ENCODE results near the gene DAB2.
"Not testable (repeated sequence)": the region's sequence is repeated elsewhere in the genome, so short reads cannot be mapped to it uniquely, and the experiment has no call there.

The DAB2 gene

DNA sequence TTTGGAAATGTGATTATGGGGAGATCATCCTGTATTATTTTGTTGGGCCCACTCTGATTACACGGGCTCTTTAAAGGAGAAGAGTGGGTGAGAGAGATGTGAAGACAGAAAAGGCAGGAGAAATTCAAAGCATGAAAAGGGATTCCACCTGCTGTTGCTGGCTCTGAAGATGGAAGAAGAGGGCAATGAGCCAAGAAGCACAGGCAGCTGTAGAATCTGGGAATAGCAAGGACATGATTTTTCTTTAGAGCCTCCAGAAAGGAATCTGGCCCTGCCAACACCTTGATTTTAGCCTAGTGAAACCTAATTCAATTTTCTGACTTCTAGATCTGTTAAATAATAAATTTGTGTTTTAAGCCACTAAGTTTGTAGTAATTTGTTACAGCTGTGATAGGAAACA lies 71.8 kb downstream of the DAB2 start:
- in situ Hi-C loops (cut with HindIII; ENCODE audit: low sequenced_read_pairs) = no loop called here

DNA sequence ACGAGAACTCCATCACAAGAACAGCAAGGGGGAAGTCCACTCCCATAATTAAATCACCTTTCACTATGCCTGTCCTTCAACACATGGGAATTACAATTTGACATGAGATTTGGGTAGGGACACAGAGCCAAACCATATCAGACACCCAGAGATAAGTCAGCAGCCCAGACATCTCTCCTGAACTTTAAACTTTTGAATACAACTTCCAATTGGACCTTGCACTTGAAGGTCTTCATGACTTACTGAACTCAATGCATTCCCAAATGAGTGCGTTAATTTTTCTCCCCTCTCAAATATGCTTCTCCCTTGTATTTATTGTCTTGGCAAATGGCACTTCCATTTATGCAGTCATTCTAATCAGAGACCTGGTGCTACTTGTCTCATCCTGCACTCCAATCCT lies 72.6 kb downstream of the DAB2 start:
- in situ Hi-C loops (cut with HindIII; ENCODE audit: low sequenced_read_pairs) = no loop called here

DNA sequence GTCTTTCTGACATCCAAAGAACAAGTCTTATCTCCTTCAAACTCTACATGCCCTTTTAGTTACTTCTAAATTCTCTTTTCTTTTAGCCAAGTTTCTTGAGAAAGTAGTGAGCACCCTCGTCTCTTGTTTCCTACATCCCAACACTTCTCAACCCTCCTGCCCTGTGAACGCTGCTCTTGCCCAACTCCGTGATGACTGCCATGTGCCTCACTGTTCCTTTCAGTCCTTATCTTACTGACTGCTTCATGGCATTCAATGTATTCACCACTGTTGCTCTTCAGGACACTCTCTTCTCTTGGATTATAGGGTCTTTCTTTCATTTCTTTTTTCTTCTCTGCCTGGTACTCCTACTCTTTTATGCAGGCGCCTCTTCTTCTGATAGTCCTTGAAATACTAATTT lies 75.3 kb downstream of the DAB2 start:
- in situ Hi-C loops (cut with HindIII; ENCODE audit: low sequenced_read_pairs) = no loop called here

DNA sequence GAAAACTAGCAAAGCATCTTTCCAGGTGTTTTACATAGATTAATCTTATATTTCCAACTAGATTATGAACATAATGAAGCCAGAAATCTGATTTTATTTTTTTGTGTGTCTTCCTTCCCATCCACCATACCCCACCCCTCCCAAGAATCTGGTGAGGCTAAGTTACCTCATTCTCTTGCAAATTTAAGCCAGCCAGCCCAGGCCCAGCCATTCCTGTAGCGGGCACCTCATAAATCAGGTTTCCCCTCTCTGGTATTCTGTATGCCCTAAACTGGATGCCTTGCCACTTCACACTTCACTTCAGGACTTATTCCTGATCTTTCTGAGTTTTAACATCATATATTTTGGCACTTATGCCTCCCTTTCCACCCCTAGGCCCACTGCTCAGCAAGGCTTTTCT lies 82.3 kb downstream of the DAB2 start:
- in situ Hi-C loops (cut with HindIII; ENCODE audit: low sequenced_read_pairs) = no loop called here

DNA sequence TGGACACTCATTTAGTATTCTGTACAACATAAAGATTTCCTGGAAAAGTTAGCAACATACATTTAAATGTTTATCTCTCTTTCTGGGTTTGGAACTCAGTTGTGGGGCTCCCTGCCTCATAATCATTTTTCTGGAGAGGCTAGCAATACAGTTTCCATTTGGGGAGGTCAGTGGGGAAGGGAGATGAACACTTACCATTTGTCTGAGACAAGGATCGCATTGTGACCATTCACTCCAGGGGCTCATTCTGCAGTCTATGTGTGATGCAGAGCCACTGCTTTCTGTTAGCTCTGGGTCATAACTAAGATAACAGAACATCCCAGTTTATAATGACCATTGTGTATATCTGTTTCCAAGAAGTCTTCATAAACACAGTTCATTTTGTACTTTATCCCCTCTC lies 82.9 kb downstream of the DAB2 start:
- in situ Hi-C loops (cut with HindIII; ENCODE audit: low sequenced_read_pairs) = no loop called here

DNA sequence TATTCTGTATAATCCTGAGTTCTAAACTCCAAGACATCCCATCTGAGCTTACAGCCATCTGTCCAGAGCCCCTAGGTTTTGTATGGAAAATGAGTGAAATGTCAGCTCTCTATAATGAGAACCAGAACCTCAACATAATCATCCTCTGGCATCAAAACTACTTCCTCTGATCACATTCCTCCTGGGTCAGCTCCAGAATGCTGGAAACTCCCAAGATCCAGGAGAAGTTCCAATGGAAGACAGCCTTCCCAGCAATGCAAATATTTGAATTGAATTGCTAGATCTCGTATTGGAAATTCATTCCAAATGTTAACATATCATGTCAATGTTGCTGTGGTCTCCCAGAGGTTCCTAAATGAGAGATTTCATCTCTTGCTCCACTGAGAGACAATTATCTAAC lies 84.3 kb downstream of the DAB2 start:
- in situ Hi-C loops (cut with HindIII; ENCODE audit: low sequenced_read_pairs) = no loop called here

DNA sequence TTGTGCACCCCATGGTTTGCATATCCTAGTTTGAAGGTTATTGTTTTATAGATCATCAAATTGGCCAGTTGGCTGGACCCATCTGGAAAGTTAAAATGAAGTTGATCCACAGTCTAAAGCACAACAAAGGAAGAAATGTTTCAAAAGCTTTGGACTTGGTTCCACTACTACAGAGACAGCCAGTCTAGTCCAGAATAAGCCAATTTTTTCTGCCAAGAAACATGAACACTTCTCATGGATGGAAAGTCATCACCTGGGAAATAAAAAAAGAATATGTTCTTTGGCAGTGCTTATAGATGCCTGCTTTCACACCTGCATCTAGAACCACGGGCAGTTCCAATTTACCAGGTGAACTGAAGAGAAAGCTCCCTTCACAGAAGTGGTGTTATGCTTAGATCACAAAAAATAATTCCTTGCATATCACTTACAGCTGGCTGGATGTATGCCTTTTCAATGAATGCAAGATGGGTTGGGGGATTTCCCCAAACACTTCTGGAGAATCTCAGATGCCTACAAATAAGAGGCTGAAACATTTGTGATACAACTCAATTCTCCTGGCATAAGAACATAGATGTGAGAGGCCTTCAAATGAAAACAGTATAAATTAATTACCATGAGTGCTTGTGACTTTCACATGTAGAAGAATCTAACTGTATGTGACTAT lies 87.4 kb downstream of the DAB2 start:
- in situ Hi-C loops (cut with HindIII; ENCODE audit: low sequenced_read_pairs) = no loop called here

DNA sequence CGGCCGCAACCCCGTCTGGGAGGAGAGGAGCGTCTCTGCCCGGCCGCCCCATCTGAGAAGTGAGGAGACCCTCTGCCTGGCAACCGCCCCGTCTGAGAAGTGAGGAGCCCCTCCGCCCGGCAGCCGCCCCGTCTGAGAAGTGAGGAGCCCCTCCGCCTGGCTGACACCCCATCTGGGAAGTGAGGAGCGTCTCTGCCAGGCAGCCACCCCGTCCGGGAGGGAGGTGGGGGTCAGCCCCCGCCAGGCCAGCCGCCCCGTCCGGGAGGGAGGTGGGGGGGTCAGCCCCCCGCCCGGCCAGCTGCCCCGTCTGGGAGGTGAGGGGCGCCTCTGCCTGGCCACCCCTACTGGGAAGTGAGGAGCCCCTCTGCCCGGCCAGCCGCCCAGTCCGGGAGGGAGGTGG lies 90.5 kb downstream of the DAB2 start:
- in situ Hi-C loops (cut with HindIII; ENCODE audit: low sequenced_read_pairs) = not testable (repeated sequence)

DNA sequence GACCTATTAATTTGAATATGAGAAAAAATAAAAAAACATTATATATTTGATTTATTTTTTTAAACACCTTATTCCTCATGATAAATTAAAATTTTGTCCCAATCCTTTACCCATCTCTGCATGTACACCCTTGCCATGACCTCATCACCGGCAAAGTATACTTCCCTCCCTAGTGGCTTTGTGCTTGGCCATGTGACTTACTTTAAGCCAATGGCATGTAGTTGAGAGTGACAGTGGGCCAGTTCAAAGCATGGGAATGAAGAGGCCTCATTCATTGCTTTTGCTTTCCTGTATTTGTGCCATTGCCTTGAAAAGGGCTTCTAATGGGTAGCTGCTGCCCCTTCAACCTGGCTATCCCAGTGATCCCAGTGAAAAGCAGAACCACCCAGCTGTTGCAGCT lies 91.7 kb downstream of the DAB2 start:
- in situ Hi-C loops (cut with HindIII; ENCODE audit: low sequenced_read_pairs) = no loop called here

DNA sequence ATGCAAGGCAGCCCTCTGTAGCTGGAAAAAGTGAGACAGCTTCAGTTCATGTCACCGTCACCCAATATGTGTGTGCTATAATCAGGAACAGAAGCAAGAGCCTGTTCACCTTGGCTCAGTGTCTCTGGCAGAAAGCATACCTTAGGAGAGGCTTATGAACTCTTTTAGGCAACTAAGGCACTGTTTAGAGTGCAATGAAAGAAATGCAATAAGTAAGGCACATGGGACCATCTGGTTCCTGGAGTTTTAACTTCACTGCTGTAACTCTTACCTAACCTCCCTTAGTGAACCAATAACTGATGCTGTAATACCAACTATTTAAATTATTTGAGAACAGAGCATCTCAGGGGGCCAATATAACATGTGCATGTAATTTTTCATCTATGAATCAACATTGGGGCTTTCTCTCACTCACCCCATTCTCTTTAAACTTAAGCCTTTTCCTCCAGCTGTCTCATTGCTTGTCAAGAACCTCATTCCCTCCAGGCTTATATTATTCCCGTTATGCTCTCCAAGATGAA lies 92.9 kb downstream of the DAB2 start:
- in situ Hi-C loops (cut with HindIII; ENCODE audit: low sequenced_read_pairs) = no loop called here

DNA sequence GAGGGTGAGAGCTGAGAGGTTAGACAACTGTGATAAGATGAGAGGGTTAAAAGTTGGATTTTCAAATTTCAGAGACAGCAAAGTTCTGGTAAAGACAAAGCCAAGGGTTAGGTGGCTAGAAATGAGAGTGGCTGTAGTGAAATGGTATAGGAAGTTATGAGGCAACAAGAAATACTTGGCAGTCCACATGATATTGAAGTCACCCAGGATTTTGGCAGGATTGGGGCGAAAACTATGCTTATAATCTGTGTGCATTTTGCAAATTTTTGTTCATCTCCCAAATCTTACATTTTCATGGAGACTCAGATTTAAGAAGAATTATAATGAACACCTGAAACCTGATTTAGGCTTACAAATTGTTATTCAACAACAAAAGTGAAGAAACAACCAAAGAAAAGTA lies 96.0 kb downstream of the DAB2 start:
- in situ Hi-C loops (cut with HindIII; ENCODE audit: low sequenced_read_pairs) = no loop called here

DNA sequence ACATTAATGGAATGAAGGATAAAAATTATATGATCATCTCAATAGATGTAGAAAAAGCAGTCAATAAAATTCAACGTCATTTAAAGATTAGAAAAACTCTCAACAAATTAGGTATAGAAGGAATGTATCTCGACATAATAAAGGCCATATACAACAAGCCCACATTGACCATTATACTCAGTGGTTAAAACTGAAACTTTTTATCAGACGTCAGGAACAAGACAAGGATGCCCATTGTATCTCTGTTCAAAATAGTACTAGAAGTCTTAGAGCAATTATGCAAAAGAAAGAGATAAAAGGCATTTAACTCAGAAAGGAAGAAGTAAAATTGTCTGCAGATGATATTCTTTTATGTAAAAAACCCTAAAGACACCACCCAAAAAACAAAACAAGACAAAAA lies 101.2 kb downstream of the DAB2 start:
- in situ Hi-C loops (cut with HindIII; ENCODE audit: low sequenced_read_pairs) = no loop called here
